HCT116 (cell line): ENCODE results near the gene BAIAP2L1.

ENCODE experiments used
- POLR2A ChIP-seq: IDR thresholded peaks from 2 replicates; pipeline ENCODE4 v1.7.0; 2011; ENCODE audit warnings: borderline replicate concordance; ENCODE audit not compliant: insufficient read depth, insufficient read length; ENCODE audit errors: extremely low read depth
- POLR2AphosphoS5 ChIP-seq: IDR thresholded peaks from 2 replicates; pipeline ENCODE4 v1.6.1; 2011; ENCODE audit warnings: mild to moderate bottlenecking, low read depth, low read length, moderate library complexity
- TF ChIP-seq, protein P1 (sequence below): IDR thresholded peaks from 2 replicates; pipeline ENCODE4 v1.6.1; 2011; ENCODE audit warnings: mild to moderate bottlenecking, low read length, moderate library complexity; ENCODE audit not compliant: insufficient replicate concordance; ENCODE audit errors: extremely low read depth
- TF ChIP-seq, protein P2 (sequence below), 3 experiments: fragments of 200-600 bp in 1 of 3; sonication (generic) in 1 of 3; IDR thresholded peaks in 2 of 3; conservative IDR thresholded peaks in 1 of 3; 2 replicates each; pipeline ENCODE4 v1.5.1; 2012 to 2017; ENCODE audit warnings: low read depth in 2 of 3, low read length in 2 of 3, antibody characterized with exemption in 1 of 3, borderline replicate concordance in 1 of 3, control low read depth in 1 of 3, mild to moderate bottlenecking in 1 of 3, mixed read lengths in 1 of 3, mixed run types in 1 of 3, moderate library complexity in 1 of 3; ENCODE audit not compliant: insufficient read depth in 1 of 3

DNA sequence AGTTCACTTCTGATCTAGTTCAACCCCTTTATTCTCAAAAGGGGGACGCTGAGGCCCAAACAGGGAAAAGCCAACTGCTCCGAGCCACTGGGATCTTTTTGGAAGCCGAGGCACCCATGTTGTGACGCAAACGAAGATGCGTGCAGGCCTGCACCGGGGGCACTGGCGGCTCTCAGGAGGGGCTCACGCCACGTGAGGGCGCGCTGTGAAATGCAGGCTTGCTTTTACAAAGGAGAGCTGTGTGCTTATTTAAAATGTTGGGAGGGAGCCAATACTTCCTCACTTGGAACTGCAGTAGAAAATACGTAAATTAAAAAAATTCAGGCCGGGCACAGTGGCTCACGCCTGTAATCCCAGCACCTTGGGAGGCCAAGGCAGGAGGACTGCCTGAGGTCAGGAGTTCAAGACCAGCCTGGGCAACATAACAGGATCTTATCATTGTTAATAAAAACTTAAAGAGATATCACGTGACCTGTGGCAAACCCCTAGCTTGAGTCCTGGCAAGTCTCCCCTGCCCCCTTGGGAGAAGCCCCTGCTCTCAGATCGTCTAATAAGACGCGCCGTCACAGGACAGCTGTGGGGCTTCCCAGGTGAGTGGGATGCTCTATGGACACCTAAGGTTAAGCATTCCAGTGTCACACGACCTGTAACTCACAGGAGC, 103.1 kb downstream of the BAIAP2L1 start:
- TF ChIP-seq, protein P1, sequence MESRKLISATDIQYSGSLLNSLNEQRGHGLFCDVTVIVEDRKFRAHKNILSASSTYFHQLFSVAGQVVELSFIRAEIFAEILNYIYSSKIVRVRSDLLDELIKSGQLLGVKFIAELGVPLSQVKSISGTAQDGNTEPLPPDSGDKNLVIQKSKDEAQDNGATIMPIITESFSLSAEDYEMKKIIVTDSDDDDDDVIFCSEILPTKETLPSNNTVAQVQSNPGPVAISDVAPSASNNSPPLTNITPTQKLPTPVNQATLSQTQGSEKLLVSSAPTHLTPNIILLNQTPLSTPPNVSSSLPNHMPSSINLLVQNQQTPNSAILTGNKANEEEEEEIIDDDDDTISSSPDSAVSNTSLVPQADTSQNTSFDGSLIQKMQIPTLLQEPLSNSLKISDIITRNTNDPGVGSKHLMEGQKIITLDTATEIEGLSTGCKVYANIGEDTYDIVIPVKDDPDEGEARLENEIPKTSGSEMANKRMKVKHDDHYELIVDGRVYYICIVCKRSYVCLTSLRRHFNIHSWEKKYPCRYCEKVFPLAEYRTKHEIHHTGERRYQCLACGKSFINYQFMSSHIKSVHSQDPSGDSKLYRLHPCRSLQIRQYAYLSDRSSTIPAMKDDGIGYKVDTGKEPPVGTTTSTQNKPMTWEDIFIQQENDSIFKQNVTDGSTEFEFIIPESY = no peak
- TF ChIP-seq, protein P2, sequence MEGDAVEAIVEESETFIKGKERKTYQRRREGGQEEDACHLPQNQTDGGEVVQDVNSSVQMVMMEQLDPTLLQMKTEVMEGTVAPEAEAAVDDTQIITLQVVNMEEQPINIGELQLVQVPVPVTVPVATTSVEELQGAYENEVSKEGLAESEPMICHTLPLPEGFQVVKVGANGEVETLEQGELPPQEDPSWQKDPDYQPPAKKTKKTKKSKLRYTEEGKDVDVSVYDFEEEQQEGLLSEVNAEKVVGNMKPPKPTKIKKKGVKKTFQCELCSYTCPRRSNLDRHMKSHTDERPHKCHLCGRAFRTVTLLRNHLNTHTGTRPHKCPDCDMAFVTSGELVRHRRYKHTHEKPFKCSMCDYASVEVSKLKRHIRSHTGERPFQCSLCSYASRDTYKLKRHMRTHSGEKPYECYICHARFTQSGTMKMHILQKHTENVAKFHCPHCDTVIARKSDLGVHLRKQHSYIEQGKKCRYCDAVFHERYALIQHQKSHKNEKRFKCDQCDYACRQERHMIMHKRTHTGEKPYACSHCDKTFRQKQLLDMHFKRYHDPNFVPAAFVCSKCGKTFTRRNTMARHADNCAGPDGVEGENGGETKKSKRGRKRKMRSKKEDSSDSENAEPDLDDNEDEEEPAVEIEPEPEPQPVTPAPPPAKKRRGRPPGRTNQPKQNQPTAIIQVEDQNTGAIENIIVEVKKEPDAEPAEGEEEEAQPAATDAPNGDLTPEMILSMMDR (IDR thresholded peaks at IDR 0.05 in 2 of 3, conservative IDR thresholded peaks at IDR 0.05 in 1 of 3; ENCODE audit: borderline replicate concordance in 1 of 3, insufficient read depth in 1 of 3, low read depth in 2 of 3, low read length in 2 of 3) = no peak
- TF ChIP-seq POLR2A (no peak), POLR2AphosphoS5 (no peak)
